Tibial nerve (tissue), 4 donors: ENCODE results near the gene DOCK2. TPM values are rescaled to one million over a fixed set of nuclear protein-coding genes. Genes with fewer than 3 reads are reported as not detected.

ENCODE experiments used
- DNase-seq, 2 donors: peaks; one replicate each; pipeline ENCODE4 v3.0.0-alpha.2; 2019; ENCODE audit warnings: low spot score in 2 of 2
- H3K27ac ChIP-seq, 4 donors: fragments of 200-600 bp; sonication (generic) in 3 of 4; one replicate each; pipeline ENCODE4 v1.5.1; 2017 to 2019; ENCODE audit warnings: mild to moderate bottlenecking in 1 of 4
- H3K27me3 ChIP-seq, 2 donors: fragments of 200-600 bp; sonication (generic) in 1 of 2; one replicate each; pipeline versions ENCODE4 v1.5.1 to v1.6.0; 2017 to 2019
- H3K36me3 ChIP-seq, 3 donors: fragments of 200-600 bp; sonication (generic); one replicate each; pipeline ENCODE4 v1.5.1; 2018 to 2019
- H3K4me1 ChIP-seq, 4 donors: fragments of 200-600 bp; sonication (generic) in 3 of 4; one replicate each; pipeline ENCODE4 v1.5.1; 2017 to 2019
- H3K4me3 ChIP-seq, 4 donors: fragments of 200-600 bp; sonication (generic) in 3 of 4; one replicate each; pipeline ENCODE4 v1.5.1; 2017 to 2019; ENCODE audit warnings: mild to moderate bottlenecking in 1 of 4, moderate library complexity in 1 of 4
- H3K9me3 ChIP-seq, 4 donors: fragments of 200-600 bp; sonication (generic) in 3 of 4; one replicate each; pipeline ENCODE4 v1.5.1; 2017 to 2019
- CTCF ChIP-seq, 5 experiments: fragments of 200-600 bp in 3 of 5; fragments of 450-650 bp in 2 of 5; sonication (generic) in 3 of 5; IDR thresholded peaks; one replicate each; pipeline ENCODE4 v1.5.1; 2016 to 2019; ENCODE audit warnings: antibody characterized with exemption in 5 of 5, mild to moderate bottlenecking in 3 of 5, moderate library complexity in 2 of 5
- EP300 ChIP-seq, 2 donors: sonication (generic); formaldehyde crosslinking; IDR thresholded peaks; one replicate each; pipeline ENCODE4 v1.6.1; 2017; ENCODE audit warnings: antibody characterized with exemption in 2 of 2, mild to moderate bottlenecking in 1 of 2
- POLR2A ChIP-seq, 2 donors: fragments of 450-650 bp; IDR thresholded peaks; one replicate each; pipeline ENCODE4 v1.6.1; 2017; ENCODE audit warnings: antibody characterized with exemption in 2 of 2, mild to moderate bottlenecking in 2 of 2, moderate library complexity in 2 of 2
- WGBS, 2 donors: methylation state at CpG; one replicate each; pipeline ENCODE4 v1.1.5; 2018; 5-methylcytosine and 5-hydroxymethylcytosine counted together
- total RNA-seq, 4 donors: library from RNA; depleted of rRNA; stranded (reverse); fragments of >200 nt; gene quantifications; one replicate each; pipeline ENCODE4 v1.1.0, GENCODE V29; 2016

Gene DOCK2
- total RNA-seq, 4 donors from 2014 or later = 14.9 to 83.4 (median 23.8) TPM

- H3K36me3 ChIP-seq = no peaks in the 10 kb centered on the region
- TF ChIP-seq EP300 (IDR thresholded peaks at IDR 0.05) = no peak
- TF ChIP-seq CTCF (IDR thresholded peaks at IDR 0.05) = no peak
- TF ChIP-seq POLR2A (IDR thresholded peaks at IDR 0.05) = no peak
These were observed 223.5 kb downstream of the DOCK2 start for GRCh38 chr5:169860585-169860984.

GRCh38 chr5:169861433-169861832 lies 224.4 kb downstream of the DOCK2 start:
- H3K27me3 ChIP-seq = no peaks in the 10 kb centered on the region
- no peak overlapping the region for H3K27ac ChIP-seq
- DNase-seq = no peak
- WGBS, 2 donors = 74 to 75% methylated on average over 2 of the region's 2 CpGs
- no peak for TF ChIP-seq CTCF (IDR thresholded peaks at IDR 0.05)
- no peak for TF ChIP-seq POLR2A (IDR thresholded peaks at IDR 0.05)
- no peak for TF ChIP-seq EP300 (IDR thresholded peaks at IDR 0.05)
- no peaks in the 10 kb centered on the region for H3K4me1 ChIP-seq
- no peaks in the 10 kb centered on the region for H3K36me3 ChIP-seq
- no peak overlapping the region for H3K4me3 ChIP-seq
- H3K9me3 ChIP-seq = no peaks in the 10 kb centered on the region

More at GRCh38 chr5:169860585-169860984, 223.5 kb downstream of the DOCK2 start:
- 64 to 65% methylated on average over 3 of the region's 3 CpGs for whole genome bisulfite sequencing, 2 donors
- Histone ChIP-seq H3K9me3 (no peaks in the 10 kb centered on the region), H3K27ac (no peak overlapping the region), H3K4me3 (no peak overlapping the region), H3K27me3 (no peaks in the 10 kb centered on the region), H3K4me1 (no peaks in the 10 kb centered on the region)
- DNase-seq = no peak

- TF ChIP-seq CTCF (IDR thresholded peaks at IDR 0.05) = no peak
- TF ChIP-seq POLR2A (IDR thresholded peaks at IDR 0.05) = no peak
- TF ChIP-seq EP300 (IDR thresholded peaks at IDR 0.05) = no peak
- Histone ChIP-seq H3K9me3 (no peaks in the 10 kb centered on the region), H3K4me1 (no peaks in the 10 kb centered on the region), H3K4me3 (no peak overlapping the region), H3K27ac (no peak overlapping the region), H3K36me3 (no peaks in the 10 kb centered on the region), H3K27me3 (no peaks in the 10 kb centered on the region)
- WGBS, 2 donors = 81 to 91% methylated on average over 2 of the region's 2 CpGs
- no peak for DNase-seq
These were observed 224.9 kb downstream of the DOCK2 start for GRCh38 chr5:169861934-169862333.

GRCh38 chr5:169862391-169862811 lies 225.3 kb downstream of the DOCK2 start:
- H3K9me3 ChIP-seq = no peaks in the 10 kb centered on the region
- no peaks in the 10 kb centered on the region for H3K36me3 ChIP-seq
- WGBS, 2 donors = 70 to 82% methylated on average over 4 of the region's 4 CpGs
- H3K4me3 ChIP-seq = no peak overlapping the region
- H3K4me1 ChIP-seq = no peaks in the 10 kb centered on the region
- no peak for DNase-seq
- TF ChIP-seq CTCF (IDR thresholded peaks at IDR 0.05) (no peak), POLR2A (IDR thresholded peaks at IDR 0.05) (no peak), EP300 (IDR thresholded peaks at IDR 0.05) (no peak)
- H3K27me3 ChIP-seq = no peaks in the 10 kb centered on the region
- H3K27ac ChIP-seq = no peak overlapping the region

GRCh38 chr5:169864483-169864882 lies 227.4 kb downstream of the DOCK2 start:
- Histone ChIP-seq H3K9me3 (no peaks in the 10 kb centered on the region), H3K4me3 (no peak overlapping the region), H3K36me3 (no peaks in the 10 kb centered on the region), H3K4me1 (no peaks in the 10 kb centered on the region), H3K27ac (no peak overlapping the region), H3K27me3 (no peaks in the 10 kb centered on the region)
- TF ChIP-seq CTCF (IDR thresholded peaks at IDR 0.05) = no peak
- TF ChIP-seq EP300 (IDR thresholded peaks at IDR 0.05) = no peak
- no peak for TF ChIP-seq POLR2A (IDR thresholded peaks at IDR 0.05)
- 83 to 93% methylated on average over 1 of the region's 1 CpG for WGBS, 2 donors
- no peak for DNase-seq
